Naive thymus-derived CD4-positive, alpha-beta T cell (primary cell): Measurements from ENCODE around the gene OCA2. TPM values are rescaled to one million over a fixed set of nuclear protein-coding genes. Genes with fewer than 3 reads are reported as not detected.

Experiments used
- ATAC-seq: fragments of 150-1000 bp; cut with Tn5 transposase; 2 replicates; pipeline ENCODE4 v1.10.0; 2021; ENCODE audit warnings: mild to moderate bottlenecking, moderate library complexity
- CTCF ChIA-PET: fragments of 350-600 bp; sonication (Branson Sonifier 250); formaldehyde crosslinking; loops from one replicate; lab custom pipeline; 2021; ENCODE audit warnings: antibody characterized with exemption; lab: Charles Lee
- POLR2A ChIA-PET: fragments of 350-600 bp; sonication (Branson Sonifier 250); formaldehyde crosslinking; loops from one replicate; lab custom pipeline; 2021; ENCODE audit warnings: antibody characterized with exemption, inconsistent platforms; lab: Charles Lee
- DNase-seq, 9 donors: peaks; one replicate each; pipeline versions ENCODE4 v3.0.0 to v3.0.0-alpha.2; 2020 to 2022; ENCODE audit warnings: mixed read lengths in 1 of 9
- H3K27ac ChIP-seq: one replicate; pipeline ENCODE4 v1.7.0; 2013; ENCODE audit warnings: mild to moderate bottlenecking, low read depth, low read length, moderate library complexity
- H3K27me3 ChIP-seq, 2 donors: one replicate each; pipeline ENCODE4 v1.7.0; 2013; ENCODE audit warnings: low read length in 2 of 2, mild to moderate bottlenecking in 2 of 2, moderate library complexity in 2 of 2; ENCODE audit not compliant: control insufficient read depth in 2 of 2, insufficient read depth in 2 of 2
- H3K36me3 ChIP-seq, 3 experiments: 1 replicate in 2 of 3; 2 replicates in 1 of 3; pipeline ENCODE4 v1.7.0; 2013; ENCODE audit warnings: low read length in 3 of 3, mild to moderate bottlenecking in 3 of 3, moderate library complexity in 1 of 3; ENCODE audit not compliant: insufficient read depth in 3 of 3, control insufficient read depth in 2 of 3
- H3K4me1 ChIP-seq, 2 donors: one replicate each; pipeline ENCODE4 v1.7.0; 2013; ENCODE audit warnings: low read length in 2 of 2, mild to moderate bottlenecking in 2 of 2, moderate library complexity in 1 of 2; ENCODE audit not compliant: control insufficient read depth in 2 of 2, insufficient read depth in 2 of 2
- H3K4me3 ChIP-seq: 2 replicates; pipeline ENCODE4 v1.7.0; 2013; ENCODE audit warnings: mild to moderate bottlenecking, low read length
- H3K9me3 ChIP-seq, 3 experiments: 1 replicate in 2 of 3; 2 replicates in 1 of 3; pipeline ENCODE4 v1.7.0; 2013; ENCODE audit warnings: low read length in 3 of 3; ENCODE audit not compliant: control insufficient read depth in 2 of 3
- H3K27ac Mint-ChIP-seq, 9 donors: one replicate each; pipeline ENCODE4 v1.8.0; 2020 to 2022; ENCODE audit warnings: mixed read lengths in 9 of 9, mild to moderate bottlenecking in 8 of 9, moderate library complexity in 5 of 9, inconsistent platforms in 2 of 9
- H3K27me3 Mint-ChIP-seq, 5 donors: one replicate each; pipeline ENCODE4 v1.8.0; 2021 to 2022; ENCODE audit warnings: mixed read lengths in 5 of 5, mild to moderate bottlenecking in 1 of 5
- H3K36me3 Mint-ChIP-seq, 5 donors: one replicate each; pipeline ENCODE4 v1.8.0; 2020 to 2022; ENCODE audit warnings: mixed read lengths in 5 of 5, mild to moderate bottlenecking in 3 of 5, inconsistent platforms in 1 of 5
- H3K4me1 Mint-ChIP-seq, 7 donors: one replicate each; pipeline ENCODE4 v1.8.0; 2020 to 2022; ENCODE audit warnings: mixed read lengths in 7 of 7, mild to moderate bottlenecking in 3 of 7, inconsistent platforms in 1 of 7
- H3K4me3 Mint-ChIP-seq, 10 donors: one replicate each; pipeline ENCODE4 v1.8.0; 2020 to 2022; ENCODE audit warnings: mild to moderate bottlenecking in 10 of 10, mixed read lengths in 10 of 10, moderate library complexity in 6 of 10, inconsistent platforms in 2 of 10
- H3K9me3 Mint-ChIP-seq, 11 donors: one replicate each; pipeline ENCODE4 v1.8.0; 2020 to 2022; ENCODE audit warnings: mixed read lengths in 11 of 11, mild to moderate bottlenecking in 4 of 11, inconsistent platforms in 1 of 11, moderate library complexity in 1 of 11
- intact Hi-C, 2 donors: fragments of 100-400 bp; cut with micrococcal nuclease; formaldehyde crosslinking; loops; one replicate each; pipeline ENCODE4 v1.15.1; 2023
- polyA plus RNA-seq, 2 donors: library from polyadenylated mRNA; unstranded; fragments of 300-500 nt; fragmentation: Illumina TruSeq; gene quantifications; one replicate each; pipeline ENCODE4 v1.2.3, GENCODE V29; 2021
- total RNA-seq, 6 experiments: library from RNA in 5 of 6; stranded (reverse) in 5 of 6; gene quantifications; 1 replicate in 5 of 6; 2 replicates in 1 of 6; pipeline ENCODE4 v1.2.3 and lab custom pipeline; 2021 to 2026

OCA2 gene
- total and polyA plus RNA-seq, 7 experiments from 2014 or later, result not detected

GRCh38 chr15:27796405-27797320 lies 302.5 kb downstream of the OCA2 start:
- no peaks in the 10 kb centered on the region for H3K36me3 Mint-ChIP-seq
- Histone ChIP-seq H3K27me3 (no peaks in the 10 kb centered on the region), H3K4me1 (no peaks in the 10 kb centered on the region), H3K36me3 (no peaks in the 10 kb centered on the region), H3K27ac (no peak overlapping the region), H3K4me3 (no peak overlapping the region), H3K9me3 (no peaks in the 10 kb centered on the region)
- H3K4me3 Mint-ChIP-seq, result no peak overlapping the region
- CTCF ChIA-PET, result no interaction called here
- H3K9me3 Mint-ChIP-seq, result peaks cover 0 to 17% (median 2%) of the 10 kb centered on the region in 11 donors
- intact Hi-C loops, result no loop called here
- ATAC-seq (no peak), DNase-seq (no peak)
- H3K27me3 Mint-ChIP-seq, result peaks cover 0 to 30% (median 6%) of the 10 kb centered on the region in 5 donors
- POLR2A ChIA-PET, result no interaction called here
- no peaks in the 10 kb centered on the region for H3K4me1 Mint-ChIP-seq
- H3K27ac Mint-ChIP-seq, result no peak overlapping the region

DNA sequence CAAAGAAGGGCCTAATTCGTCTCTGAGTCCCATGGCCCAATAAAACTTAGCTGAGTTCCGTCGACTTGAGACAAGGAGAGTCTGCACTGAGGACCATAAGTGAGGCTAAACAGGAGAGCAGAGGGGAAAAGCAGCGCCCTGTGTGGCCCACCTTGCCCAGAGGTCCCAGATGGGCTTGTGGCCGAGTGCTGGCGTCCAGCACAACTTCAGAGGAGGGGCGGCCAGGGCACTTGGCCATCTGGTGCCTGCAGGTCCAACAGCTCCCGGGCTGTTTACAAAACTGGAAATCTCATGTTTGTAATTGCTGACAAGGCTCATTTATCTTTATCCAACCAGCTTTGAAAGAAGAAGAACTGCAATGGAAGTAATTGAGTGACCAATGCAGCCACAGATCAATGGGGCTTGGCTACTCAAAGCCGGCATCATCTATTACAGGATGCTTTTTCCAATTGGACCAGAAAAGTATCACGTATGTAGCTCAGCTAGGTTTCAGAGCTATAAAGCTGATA lies 306.3 kb downstream of the OCA2 start:
- Histone ChIP-seq H3K4me1 (no peaks in the 10 kb centered on the region), H3K9me3 (no peaks in the 10 kb centered on the region), H3K27me3 (no peaks in the 10 kb centered on the region), H3K4me3 (no peak overlapping the region), H3K27ac (no peak overlapping the region), H3K36me3 (no peaks in the 10 kb centered on the region)
- Mint-ChIP-seq H3K27me3 (peaks cover 0 to 28% (median 6%) of the 10 kb centered on the region in 5 donors), H3K36me3 (no peaks in the 10 kb centered on the region), H3K9me3 (peaks cover 0 to 9% (median 4%) of the 10 kb centered on the region in 11 donors), H3K27ac (no peak overlapping the region), H3K4me3 (no peak overlapping the region), H3K4me1 (no peaks in the 10 kb centered on the region)
- ChIA-PET CTCF (no interaction called here), POLR2A (no interaction called here)
- ATAC-seq, result no peak
- no peak for DNase-seq
- intact Hi-C loops, result no loop called here

DNA sequence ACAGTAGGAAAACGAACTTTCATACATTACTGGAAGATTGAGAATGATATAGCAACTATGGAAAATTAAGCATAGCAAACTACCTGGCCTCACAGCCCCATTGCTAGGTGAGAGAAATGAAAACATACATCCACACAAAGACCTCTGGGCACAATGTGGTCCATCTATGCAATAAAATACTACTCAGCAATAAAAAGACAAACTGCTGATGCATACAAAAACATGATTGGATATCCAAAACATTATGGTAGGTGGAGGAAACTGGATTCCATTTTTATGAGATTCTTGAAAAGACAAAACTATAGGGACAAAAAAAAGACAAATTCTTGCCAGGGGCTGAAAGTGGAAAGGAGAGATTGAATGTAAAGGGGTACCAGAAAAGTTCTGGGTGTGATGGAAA lies 308.8 kb downstream of the OCA2 start:
- Mint-ChIP-seq H3K36me3 (no peaks in the 10 kb centered on the region), H3K27ac (no peak overlapping the region)
- CTCF ChIA-PET, result no interaction called here

DNA sequence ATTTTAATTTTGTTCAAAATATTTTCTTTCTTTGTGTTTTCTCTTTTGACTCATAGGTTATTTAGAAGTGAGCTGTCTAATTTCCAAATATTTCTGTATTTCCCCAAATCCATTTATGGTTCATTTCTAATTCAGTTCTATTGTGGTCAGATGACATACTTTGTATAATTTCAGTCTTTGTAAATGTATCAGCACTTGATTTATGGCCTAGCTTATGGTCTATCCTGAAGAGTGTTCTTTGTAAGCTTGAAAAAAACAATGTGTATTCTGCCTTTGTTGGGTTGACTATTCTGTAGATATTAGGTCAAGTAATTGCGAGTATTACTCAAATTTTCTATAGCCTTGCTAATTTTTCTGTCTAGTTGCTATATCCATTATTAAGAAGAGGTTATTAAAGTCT lies 311.2 kb downstream of the OCA2 start:
- H3K36me3 ChIP-seq, result no peaks in the 10 kb centered on the region
- H3K4me3 ChIP-seq, result no peak overlapping the region
- Mint-ChIP-seq H3K4me1 (no peaks in the 10 kb centered on the region), H3K9me3 (peaks cover 0 to 9% (median 2%) of the 10 kb centered on the region in 11 donors), H3K27ac (no peak overlapping the region), H3K27me3 (peaks cover 0 to 9% (median 6%) of the 10 kb centered on the region in 5 donors), H3K4me3 (no peak overlapping the region), H3K36me3 (no peaks in the 10 kb centered on the region)
- H3K27ac ChIP-seq, result no peak overlapping the region
- intact Hi-C loops, result no loop called here
- ChIA-PET CTCF (no interaction called here), POLR2A (no interaction called here)
- DNase-seq, result no peak
- no peak for ATAC-seq
- no peaks in the 10 kb centered on the region for H3K27me3 ChIP-seq
- H3K9me3 ChIP-seq, result no peaks in the 10 kb centered on the region
- H3K4me1 ChIP-seq, result no peaks in the 10 kb centered on the region

More for the DNA sequence above, 308.8 kb downstream of the OCA2 start:
- no peak overlapping the region for H3K4me3 ChIP-seq
- POLR2A ChIA-PET, result no interaction called here
- no peaks in the 10 kb centered on the region for H3K36me3 ChIP-seq
- no peaks in the 10 kb centered on the region for H3K4me1 ChIP-seq
- Mint-ChIP-seq H3K4me1 (no peaks in the 10 kb centered on the region), H3K4me3 (no peak overlapping the region), H3K9me3 (peaks cover 0 to 9% (median 2%) of the 10 kb centered on the region in 11 donors), H3K27me3 (peaks cover 0 to 13% (median 6%) of the 10 kb centered on the region in 5 donors)
- DNase-seq (no peak), ATAC-seq (no peak)
- no peaks in the 10 kb centered on the region for H3K27me3 ChIP-seq
- intact Hi-C loops, result no loop called here
- no peak overlapping the region for H3K27ac ChIP-seq
- H3K9me3 ChIP-seq, result no peaks in the 10 kb centered on the region

- ChIA-PET POLR2A (no interaction called here), CTCF (no interaction called here)
- no peaks in the 10 kb centered on the region for H3K4me1 Mint-ChIP-seq
- H3K4me3 ChIP-seq, result no peak overlapping the region
- H3K9me3 Mint-ChIP-seq, result peaks cover 0 to 3% (median 0%) of the 10 kb centered on the region in 11 donors
- no peak for ATAC-seq
- no peak overlapping the region for H3K27ac Mint-ChIP-seq
- H3K4me3 Mint-ChIP-seq, result no peak overlapping the region
- no peaks in the 10 kb centered on the region for H3K36me3 ChIP-seq
- intact Hi-C loops, result no loop called here
- H3K27me3 ChIP-seq, result no peaks in the 10 kb centered on the region
- H3K9me3 ChIP-seq, result no peaks in the 10 kb centered on the region
- H3K4me1 ChIP-seq, result no peaks in the 10 kb centered on the region
- DNase-seq, result no peak
- H3K27me3 Mint-ChIP-seq, result peaks cover 0 to 6% (median 0%) of the 10 kb centered on the region in 5 donors
- H3K27ac ChIP-seq, result no peak overlapping the region
- no peaks in the 10 kb centered on the region for H3K36me3 Mint-ChIP-seq
Measured at GRCh38 chr15:27784107-27784506, 315.0 kb downstream of the OCA2 start.

DNA sequence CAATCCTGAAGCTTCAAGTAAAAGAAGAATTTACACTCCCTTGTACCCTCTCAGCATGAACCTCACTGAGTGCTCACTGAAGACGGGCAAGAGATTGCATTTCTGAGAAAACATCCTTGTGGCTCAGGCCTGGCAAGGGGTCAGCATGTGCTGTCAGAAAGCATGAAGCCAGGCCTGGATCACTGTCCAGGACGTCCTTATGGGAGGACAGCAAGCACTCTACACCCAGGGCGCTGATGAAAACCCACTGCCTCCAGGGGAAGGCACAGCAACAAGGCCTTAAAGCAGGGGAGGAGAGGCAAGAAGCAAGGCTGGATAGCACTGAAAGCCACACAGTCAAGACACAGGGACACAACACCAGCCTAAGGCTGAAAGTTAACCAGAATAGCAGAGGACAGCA lies 315.4 kb downstream of the OCA2 start:
- intact Hi-C loops, result no loop called here
- H3K27ac Mint-ChIP-seq, result no peak overlapping the region
- DNase-seq, result no peak

More for the DNA sequence above, 315.4 kb downstream of the OCA2 start:
- Mint-ChIP-seq H3K27me3 (peaks cover 0 to 6% (median 0%) of the 10 kb centered on the region in 5 donors), H3K4me3 (no peak overlapping the region), H3K9me3 (peaks cover 0 to 3% (median 0%) of the 10 kb centered on the region in 11 donors), H3K4me1 (no peaks in the 10 kb centered on the region), H3K36me3 (no peaks in the 10 kb centered on the region)
- Histone ChIP-seq H3K4me1 (no peaks in the 10 kb centered on the region), H3K4me3 (no peak overlapping the region), H3K27ac (no peak overlapping the region), H3K9me3 (no peaks in the 10 kb centered on the region), H3K27me3 (no peaks in the 10 kb centered on the region), H3K36me3 (no peaks in the 10 kb centered on the region)
- ChIA-PET CTCF (no interaction called here), POLR2A (no interaction called here)
- no peak for ATAC-seq
